Fibroblast of lung (primary cell): ENCODE data around the gene EIF3K.

ENCODE experiments used
- CTCF ChIP-seq, 2 donors: IDR thresholded peaks in 1 of 2; conservative IDR thresholded peaks in 1 of 2; 1 replicate in 1 of 2; 2 replicates in 1 of 2; pipeline ENCODE4 v1.5.1; 2011 to 2012; ENCODE audit warnings: low read length in 2 of 2, control low read depth in 1 of 2, inconsistent platforms in 1 of 2, low read depth in 1 of 2, mild to moderate bottlenecking in 1 of 2
- EZH2 ChIP-seq: IDR thresholded peaks from 2 replicates; pipeline ENCODE4 v1.5.1; 2012; ENCODE audit warnings: low read length, control low read depth, mild to moderate bottlenecking; ENCODE audit errors: missing control alignments

DNA sequence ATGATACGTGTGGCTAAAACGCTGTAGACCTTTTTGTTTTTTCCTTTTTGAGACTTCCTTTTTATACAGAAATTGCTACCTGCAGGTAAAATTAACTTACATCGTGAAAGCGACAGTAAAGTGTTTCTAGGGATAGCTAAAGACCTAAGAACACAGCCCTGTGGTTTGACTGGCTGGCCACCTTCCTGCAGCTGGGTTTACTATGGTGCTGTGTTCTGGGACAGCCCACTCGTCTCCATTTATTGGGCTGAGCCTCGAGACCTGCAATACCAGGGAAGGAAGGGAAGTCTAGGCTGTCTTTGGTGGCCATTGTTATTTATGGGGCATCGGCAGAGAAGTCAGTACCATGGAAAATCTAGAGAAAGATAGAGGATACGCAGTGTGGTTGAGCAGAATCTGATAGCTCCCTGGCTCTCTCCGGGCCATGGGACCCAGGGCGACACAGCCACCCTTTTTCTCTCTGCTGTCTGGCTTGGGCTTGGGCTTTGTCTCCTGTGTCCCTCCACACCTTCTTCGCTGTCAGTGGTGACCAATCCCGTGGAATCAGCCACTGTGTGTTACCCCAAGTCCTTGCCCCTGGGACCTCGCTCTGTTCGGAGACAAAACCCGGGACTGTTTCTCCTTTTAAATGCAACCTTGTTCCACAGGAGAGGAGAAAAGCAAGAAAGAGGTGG lies 59.4 kb downstream of the EIF3K start:
- TF ChIP-seq CTCF (conservative IDR thresholded peaks at IDR 0.05 in 1 of 2, IDR thresholded peaks at IDR 0.05 in 1 of 2; ENCODE audit: low read depth in 1 of 2, low read length in 2 of 2) (no peak), EZH2 (no peak)
